ENCODE data around the gene PTPN6.

The PTPN6 gene

DNA sequence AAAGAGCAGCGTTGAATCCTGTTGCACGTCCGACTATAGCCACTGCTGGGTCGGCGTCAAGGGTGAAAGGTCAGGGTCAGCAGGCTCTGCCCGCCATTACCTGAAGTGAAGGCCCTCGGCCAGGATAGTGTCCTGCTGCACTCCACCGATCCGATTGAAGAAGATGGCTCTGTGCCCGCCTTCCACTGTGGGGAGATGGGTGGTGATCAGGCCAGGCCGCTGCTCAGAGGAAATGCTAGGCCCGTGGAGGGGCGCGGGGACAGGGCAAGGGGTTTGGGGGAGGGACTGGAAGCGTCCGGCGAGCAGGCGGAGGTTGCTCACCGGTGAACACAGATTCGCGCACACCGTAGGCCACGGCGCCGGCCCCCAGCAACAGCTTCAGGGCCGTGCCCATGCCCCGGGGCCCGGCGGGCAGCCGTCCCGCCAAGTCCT, 19.0 kb downstream of the PTPN6 start:
- no peak for DNase-seq (ENCODE audit: low spot score)

- DNase-seq (ENCODE audit: low spot score), result no peak
These were observed 23.0 kb downstream of the PTPN6 start for GRCh38 chr12:6974180-6974579.

- no peak for DNase-seq (ENCODE audit: low spot score)
These were observed 24.3 kb downstream of the PTPN6 start for GRCh38 chr12:6975297-6976032.

DNA sequence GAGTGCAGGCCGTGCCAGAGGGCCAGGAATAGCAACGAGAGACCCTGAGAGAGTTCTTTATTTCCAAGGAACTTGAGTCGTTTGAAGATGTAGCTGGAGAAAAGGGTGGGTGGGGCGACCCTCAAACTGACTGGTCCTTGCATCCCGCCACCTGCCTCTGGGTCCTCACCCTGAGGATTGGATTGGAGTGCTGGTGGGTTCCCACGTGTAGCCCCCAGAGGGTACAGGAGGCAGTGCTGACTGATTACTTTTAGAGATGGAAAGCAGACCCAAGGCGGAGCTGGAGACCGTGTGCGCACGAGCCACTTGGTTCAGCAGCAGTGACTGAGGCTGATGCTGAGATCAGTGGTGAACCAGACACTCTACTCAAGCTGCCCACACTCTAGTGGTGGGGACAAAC, 26.5 kb downstream of the PTPN6 start:
- DNase-seq (ENCODE audit: low spot score), result no peak

GRCh38 chr12:6978188-6978587, 27.0 kb downstream of the PTPN6 start:
- no peak for DNase-seq (ENCODE audit: low spot score)

- no peak for DNase-seq (ENCODE audit: low spot score)
These were observed 27.5 kb downstream of the PTPN6 start for GRCh38 chr12:6978611-6979011.

GRCh38 chr12:6979021-6979420, 27.9 kb downstream of the PTPN6 start:
- no peak for DNase-seq (ENCODE audit: low spot score)

DNA sequence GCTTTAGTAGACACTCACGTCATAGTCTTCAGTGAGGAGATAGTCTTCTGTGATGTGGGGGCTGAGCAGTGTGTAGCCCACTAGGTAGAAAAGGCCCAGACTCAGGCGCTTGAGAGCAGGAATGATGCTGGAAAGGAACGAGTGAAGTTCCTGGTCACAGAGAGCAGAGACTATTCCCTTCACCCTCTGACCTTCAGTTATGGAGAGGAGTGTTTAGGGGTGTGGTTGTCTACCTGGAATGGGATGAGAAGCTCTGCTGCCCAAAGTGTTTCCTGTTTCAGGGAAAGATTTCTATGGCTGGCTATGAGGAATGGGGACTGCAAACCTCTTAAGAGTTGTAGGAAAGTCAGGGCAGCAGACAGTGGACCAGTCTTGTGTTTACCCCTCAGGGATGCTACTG, 28.3 kb downstream of the PTPN6 start:
- no peak for DNase-seq (ENCODE audit: low spot score)

- no peak for DNase-seq (ENCODE audit: low spot score)
These were observed 28.9 kb downstream of the PTPN6 start for GRCh38 chr12:6980075-6980474.

DNA sequence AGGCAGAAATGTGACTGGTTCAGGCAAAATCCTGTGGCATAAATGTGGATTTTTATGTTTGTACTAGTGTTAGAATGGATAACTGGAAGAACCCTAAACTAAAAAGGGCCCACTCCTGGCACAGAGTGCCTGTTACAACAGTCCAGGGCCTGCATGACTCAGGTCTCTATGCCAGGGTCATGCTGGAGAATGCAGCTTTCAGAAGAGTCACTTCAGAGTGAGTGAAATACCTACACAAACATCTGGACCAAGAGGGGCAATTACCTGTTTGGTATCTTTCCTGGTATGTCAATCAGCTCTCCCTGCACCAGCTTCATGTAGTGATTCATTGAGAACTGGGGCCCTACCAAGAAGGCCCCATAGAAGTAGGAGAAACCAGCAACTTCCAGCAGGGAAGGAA, 29.6 kb downstream of the PTPN6 start:
- DNase-seq (ENCODE audit: low spot score), result no peak

DNA sequence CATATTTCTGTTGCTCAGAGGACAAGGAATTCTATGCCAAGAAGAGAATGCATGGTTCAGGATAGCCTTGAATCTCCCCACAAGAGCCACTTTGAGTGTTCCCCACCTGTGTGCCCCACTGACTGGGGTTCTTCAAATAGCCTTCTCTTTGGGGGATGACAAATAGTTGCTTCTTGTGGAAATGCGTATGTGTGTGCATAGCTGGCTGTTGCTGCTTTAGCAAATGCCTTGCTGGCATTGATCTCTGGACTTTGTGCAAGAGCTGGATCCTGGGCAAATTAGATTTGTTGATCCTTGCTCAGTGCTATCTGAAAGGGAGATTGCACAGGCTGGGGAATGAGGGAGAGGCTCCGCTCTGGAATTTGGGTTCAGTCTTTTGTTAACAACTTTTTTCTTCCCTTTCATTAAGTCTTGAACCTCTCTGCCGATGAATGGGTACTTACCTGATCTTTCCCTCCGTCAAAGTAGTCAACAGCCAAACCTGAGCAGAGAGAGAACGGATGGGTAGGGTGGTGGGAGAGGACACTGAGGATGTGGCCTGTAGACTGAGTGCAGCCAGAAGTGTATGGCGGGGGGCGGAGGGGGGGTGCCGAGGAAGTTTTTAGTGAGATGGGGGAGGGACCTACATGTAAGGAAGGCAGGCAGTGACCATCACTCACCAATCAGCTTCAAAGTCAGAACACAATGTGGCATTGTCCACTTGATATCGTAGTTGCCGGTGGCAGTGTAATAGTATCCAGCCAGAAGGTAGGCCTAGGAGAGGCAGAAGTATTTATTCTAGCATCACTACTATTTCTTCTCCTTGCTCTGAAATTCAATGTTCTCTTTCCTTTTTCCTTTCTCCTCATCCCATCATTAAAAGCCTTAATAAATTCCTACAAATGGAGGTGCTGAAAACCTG, 30.2 kb downstream of the PTPN6 start:
- no peak for DNase-seq (ENCODE audit: low spot score)

DNA sequence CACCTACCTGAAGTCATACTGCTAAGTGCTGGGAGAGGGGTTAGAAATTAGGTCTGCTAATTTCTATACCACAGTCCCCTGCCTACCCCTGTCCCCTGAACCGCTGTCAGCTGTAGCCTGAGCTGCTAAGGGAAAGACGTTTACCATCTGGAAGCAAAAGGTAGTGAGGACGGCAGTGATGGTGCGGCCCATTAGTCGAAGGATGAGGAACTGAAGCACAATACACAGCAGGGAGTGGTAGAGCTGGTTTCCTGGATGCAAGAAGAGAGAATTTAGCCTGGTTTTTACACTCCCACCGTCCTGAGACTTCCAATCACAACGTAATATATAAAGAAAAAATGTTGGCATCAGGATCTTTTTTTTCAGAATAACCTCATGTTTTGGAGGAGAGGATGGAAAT, 31.4 kb downstream of the PTPN6 start:
- DNase-seq (ENCODE audit: low spot score), result no peak

DNA sequence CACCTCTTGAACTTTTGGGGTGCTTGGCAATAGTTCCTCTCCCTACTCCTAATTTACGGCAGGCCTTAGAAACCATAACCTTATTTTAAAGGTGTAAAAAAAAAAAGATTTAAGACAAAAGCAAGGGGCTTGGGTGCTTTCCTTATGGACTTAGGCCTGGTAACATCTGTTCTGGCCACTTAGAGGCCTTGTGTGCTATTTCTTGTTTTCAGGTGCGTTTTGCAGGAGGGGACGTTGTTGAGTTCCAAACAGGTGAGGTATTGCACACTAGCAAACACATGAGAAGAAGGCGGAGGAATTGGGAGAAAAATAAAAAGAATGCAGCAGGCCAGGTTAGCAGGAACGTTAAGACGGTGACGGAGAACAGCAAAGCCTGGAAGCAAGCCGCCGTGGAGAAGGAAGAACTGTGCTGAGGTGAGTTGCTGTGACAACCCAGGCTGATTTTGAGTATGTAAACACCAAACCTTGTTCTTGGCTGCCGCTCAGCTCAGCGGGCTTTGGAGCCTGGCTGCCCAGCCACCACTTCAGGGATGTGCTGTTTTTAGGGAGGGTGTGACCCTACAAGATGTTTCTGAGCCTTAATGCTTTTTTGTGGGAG, 36.9 kb downstream of the PTPN6 start:
- no peak for DNase-seq (ENCODE audit: low spot score)

- no peak for DNase-seq (ENCODE audit: low spot score)
These were observed 44.9 kb downstream of the PTPN6 start for GRCh38 chr12:6996040-6996441.

DNA sequence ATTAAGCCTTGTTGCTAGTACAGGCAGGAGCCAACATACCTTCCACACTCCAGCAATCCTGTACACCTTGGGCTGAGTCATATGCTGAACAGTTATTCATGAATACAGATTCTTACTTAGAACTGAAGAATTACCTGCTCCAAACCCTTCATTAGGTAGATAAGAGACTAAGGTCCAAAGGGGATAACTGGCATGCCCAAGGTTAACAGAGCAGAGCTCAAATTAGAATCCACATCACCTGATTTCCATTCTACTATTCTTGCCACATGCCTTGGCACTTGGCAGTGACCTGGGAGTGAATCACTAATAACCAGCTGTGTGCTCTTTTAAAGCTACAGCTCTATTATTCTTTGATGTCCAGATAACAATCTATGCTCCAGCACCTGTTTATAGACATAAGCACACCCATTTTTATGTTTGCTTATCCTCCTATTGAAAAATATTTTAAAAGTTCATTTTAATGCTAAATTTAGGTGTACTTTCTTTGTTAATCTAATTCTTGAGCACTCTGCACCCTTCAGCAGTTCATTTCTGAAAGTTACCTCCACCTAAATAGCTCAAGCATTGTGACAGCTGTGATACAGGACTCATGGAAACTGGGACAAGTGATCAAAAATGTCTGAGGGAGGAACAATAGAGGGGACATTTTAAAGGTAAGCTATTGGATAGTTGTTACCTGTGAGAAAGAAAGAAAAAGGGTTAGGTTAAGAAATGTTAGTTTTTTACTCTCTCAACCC, 47.7 kb downstream of the PTPN6 start:
- no peak for DNase-seq (ENCODE audit: low spot score)

- no peak for DNase-seq (ENCODE audit: low spot score)
These were observed 50.9 kb downstream of the PTPN6 start for GRCh38 chr12:7001921-7002591.

DNA sequence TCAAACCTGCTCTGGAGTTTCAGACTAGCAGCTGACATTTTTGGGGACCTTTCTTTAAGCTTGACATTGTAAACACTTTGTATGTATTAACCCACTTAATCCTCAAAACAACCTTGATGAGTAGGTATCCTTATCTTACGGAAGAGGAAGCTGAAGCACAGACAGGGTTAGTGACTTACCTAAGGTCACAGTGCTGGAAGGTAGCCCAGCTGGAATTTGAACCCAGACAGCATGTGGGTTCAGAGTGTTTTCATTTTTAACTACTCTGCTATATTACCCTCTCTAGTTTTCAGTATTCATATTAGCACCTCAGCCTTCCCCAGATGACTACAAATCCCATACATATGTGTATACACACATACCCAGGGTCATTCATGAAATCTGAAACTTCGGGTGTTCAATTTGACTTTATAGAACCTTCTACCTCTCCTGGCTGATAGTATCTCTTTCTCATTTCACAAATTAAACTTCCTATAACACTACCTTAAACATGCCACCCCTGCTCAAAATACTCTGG, 53.2 kb downstream of the PTPN6 start:
- peak; percentile 6 for DNase-seq (ENCODE audit: low spot score)

DNA sequence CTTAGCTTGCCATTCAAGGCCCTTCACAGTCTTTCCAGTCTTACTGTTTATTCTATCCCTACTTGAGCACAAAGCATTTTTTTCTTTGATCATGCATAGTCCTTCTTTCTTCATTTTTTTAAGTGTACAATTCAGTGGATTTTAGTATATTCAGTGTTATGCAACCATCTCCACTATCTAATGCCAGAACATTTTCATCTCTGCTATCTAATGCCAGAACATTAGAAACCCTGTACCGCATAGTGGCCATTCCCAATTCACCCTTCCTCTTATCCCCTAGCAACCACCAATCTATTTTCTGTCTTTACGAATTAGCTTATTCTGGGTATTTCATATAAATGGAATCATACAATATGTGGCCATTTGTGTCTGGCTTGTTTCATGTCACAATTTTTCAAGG, 53.7 kb downstream of the PTPN6 start:
- DNase-seq (ENCODE audit: low spot score), result no peak

DNA sequence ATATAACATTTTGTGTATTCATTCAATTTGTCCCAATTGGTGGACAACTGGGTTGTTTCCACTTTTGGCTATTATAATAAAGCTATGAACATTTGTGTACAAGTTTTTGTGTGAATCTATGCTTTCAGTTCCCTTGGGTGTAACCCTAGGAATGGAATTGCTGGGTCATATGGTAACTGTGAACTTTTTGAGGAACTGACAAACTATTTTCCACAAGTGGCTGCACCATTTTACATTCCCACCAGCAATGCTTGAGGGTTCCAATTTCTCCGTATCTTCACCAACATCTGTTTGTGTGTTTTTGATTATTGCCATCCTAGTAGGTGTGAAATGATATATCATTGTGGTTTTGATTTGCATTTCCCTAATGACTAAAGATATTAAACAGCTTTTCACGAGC, 54.2 kb downstream of the PTPN6 start:
- no peak for DNase-seq (ENCODE audit: low spot score)

DNA sequence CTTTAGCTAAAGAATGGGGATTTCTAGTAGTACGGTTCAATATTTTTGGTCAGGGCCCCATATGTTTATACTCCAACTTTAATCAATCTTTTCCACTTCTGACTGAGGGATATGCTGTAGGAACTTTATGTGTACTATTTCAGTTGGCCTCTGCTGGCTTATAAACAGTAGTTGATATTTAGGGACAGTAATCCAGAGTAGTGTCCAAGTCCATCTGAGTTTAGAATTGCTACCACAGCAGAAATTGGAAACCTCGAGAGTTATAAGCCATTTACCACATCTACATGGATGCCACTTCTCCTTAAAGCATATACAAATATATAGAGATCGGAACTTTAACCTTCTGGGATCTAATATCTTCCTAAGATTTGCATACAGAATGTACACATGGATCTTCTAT, 55.5 kb downstream of the PTPN6 start:
- no peak for DNase-seq (ENCODE audit: low spot score)

DNA sequence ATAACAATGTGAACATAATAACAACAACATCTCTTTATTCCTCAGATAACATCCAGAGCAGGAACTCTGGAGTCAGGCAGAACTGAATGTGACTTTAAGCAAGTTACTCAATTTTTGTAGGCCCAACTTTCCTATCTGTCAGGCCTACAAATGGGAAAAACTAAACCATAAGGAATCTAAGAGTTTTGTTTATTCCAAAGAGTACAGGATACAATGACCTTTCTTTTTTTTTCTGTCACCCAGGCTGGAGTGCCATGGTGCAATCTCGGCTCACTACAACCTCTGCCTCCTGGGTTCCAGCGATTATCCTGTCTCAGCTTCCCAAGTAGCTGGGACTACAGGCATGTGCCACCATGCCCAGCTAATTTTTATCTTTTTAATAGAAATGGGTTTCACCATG, 57.7 kb downstream of the PTPN6 start:
- DNase-seq (ENCODE audit: low spot score), result no peak

DNA sequence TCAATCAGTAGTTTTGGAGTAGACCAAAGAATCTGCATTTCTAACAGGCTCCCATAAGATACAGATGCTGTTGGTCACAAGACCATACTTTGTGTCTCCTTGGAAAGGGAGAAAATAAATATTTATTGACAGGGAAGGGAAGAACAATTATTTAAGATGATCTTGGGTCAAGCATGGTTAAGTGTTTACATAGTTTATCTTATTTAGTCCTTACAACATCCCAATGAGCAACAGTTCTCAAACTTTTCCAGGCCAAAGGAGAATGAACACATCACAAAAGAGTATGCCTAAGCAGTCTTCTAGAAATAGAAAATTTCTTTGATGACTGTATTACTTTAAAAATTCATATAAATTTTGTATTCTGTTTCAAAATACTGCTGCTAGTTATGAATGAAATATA, 58.4 kb downstream of the PTPN6 start:
- DNase-seq (ENCODE audit: low spot score), result no peak
